BJ (cell line): ENCODE data around the gene ZDHHC14. TPM values are rescaled to one million over a fixed set of nuclear protein-coding genes. Genes with fewer than 3 reads are reported as not detected.

Experiments used
- CTCF ChIA-PET: fragments of 350-600 bp; formaldehyde crosslinking; extraction: SDS; loops from one replicate; lab custom pipeline; 2021; ENCODE audit warnings: antibody characterized with exemption, inconsistent platforms; lab: Yijun Ruan, JAX
- POLR2A ChIA-PET: fragments of 300-600 bp; sonication (Branson Sonifier 250); formaldehyde crosslinking; extraction: SDS; loops from one replicate; lab custom pipeline; 2021; ENCODE audit warnings: antibody characterized with exemption; lab: Charles Lee
- DNase-seq: peaks from one replicate; pipeline ENCODE4 v3.0.0-alpha.2; 2011; ENCODE audit warnings: low read depth
- H3K27me3 ChIP-seq: 2 replicates; pipeline ENCODE4 v1.6.0; 2011; ENCODE audit warnings: low read length; ENCODE audit not compliant: control insufficient read depth, insufficient read depth
- H3K36me3 ChIP-seq: 2 replicates; pipeline ENCODE4 v1.5.1; 2011; ENCODE audit warnings: low read length; ENCODE audit not compliant: control insufficient read depth, insufficient read depth
- H3K4me3 ChIP-seq: 2 replicates; pipeline ENCODE4 v1.5.1; 2011; ENCODE audit warnings: low read depth, mild to moderate bottlenecking, control low read depth, low read length
- polyA plus RNA-seq: library from polyadenylated mRNA; depleted of rRNA; stranded (reverse); fragments of >200 nt; gene quantifications from 2 replicates; pipeline ENCODE4 v1.2.3, GENCODE V29; 2011
- TF ChIP-seq, protein P1 (sequence below): IDR thresholded peaks from 2 replicates; pipeline ENCODE4 v1.5.1; 2011; ENCODE audit warnings: low read depth, mild to moderate bottlenecking, control low read depth, inconsistent platforms, low read length, moderate library complexity; ENCODE audit not compliant: insufficient read depth

ZDHHC14 gene
- polyA plus RNA-seq, 1 experiment, result 3.6 TPM

DNA sequence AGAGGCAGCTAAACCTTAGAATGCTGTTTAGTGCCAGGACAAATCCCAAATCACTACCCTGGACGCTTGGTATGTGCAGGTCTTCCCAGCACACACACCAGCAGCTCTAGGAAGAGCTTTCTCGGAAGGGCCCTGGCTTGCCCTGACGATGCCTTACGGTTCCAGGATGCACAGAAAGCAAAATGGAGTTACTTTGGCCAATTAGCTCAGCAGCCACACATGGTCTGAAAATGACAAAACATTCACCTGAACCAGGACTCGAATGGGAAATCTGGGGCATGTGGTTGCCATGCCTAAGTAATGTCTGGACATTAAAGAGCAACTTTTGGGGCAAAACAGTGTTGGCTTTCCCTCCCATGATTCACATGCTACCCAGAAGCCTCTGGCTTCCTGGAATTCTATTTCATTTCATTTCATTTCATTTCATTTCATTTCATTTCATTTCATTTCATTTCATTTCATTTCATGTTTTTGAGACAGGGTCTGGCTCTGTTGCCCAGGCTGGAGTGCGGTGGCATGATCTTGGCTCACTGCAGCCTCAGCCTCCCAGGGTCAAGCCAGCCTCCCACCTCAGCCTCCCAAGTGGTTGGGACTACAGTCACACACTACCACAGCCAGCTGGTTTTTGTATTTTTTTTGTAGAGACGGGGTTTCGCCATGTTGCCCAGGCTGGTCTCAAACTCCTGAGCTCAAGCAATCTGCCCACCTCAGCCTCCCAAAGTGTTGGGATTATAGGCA lies 153.3 kb downstream of the ZDHHC14 start:
- no peak overlapping the region for H3K4me3 ChIP-seq
- H3K27me3 ChIP-seq, result no peaks in the 10 kb centered on the region
- ChIA-PET CTCF (interaction anchor here (0.6 to 1.4 kb wide), 3 partner anchors 9 to 160 kb away, joined by 3 to 5 read pairs (median 4); no protein-coding TSS in a partner anchor), POLR2A (no interaction called here)
- DNase-seq, result no peak
- TF ChIP-seq, protein P1, sequence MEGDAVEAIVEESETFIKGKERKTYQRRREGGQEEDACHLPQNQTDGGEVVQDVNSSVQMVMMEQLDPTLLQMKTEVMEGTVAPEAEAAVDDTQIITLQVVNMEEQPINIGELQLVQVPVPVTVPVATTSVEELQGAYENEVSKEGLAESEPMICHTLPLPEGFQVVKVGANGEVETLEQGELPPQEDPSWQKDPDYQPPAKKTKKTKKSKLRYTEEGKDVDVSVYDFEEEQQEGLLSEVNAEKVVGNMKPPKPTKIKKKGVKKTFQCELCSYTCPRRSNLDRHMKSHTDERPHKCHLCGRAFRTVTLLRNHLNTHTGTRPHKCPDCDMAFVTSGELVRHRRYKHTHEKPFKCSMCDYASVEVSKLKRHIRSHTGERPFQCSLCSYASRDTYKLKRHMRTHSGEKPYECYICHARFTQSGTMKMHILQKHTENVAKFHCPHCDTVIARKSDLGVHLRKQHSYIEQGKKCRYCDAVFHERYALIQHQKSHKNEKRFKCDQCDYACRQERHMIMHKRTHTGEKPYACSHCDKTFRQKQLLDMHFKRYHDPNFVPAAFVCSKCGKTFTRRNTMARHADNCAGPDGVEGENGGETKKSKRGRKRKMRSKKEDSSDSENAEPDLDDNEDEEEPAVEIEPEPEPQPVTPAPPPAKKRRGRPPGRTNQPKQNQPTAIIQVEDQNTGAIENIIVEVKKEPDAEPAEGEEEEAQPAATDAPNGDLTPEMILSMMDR, result no peak
- H3K36me3 ChIP-seq, result no peaks in the 10 kb centered on the region

DNA sequence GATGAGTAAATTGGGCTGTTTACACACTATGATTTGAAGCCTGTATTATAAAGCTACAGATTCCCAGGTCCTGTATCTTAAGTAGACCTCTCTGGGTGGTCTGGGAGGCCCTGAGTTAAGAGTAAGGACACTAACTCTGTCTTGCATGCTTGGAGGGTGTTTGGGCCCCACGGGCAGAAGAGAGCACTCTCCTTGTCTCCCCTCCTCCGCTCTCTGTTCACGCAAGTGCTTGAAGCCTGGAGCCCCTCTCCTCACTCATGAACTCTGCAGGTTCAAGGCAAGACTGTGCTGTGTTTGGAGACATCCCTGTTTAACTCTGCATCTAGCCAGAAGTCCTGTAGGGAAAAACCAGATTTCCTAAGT lies 154.0 kb downstream of the ZDHHC14 start:
- CTCF ChIA-PET, result interaction anchor here (0.6 kb wide), 1 partner anchor 161 kb away, joined by 3 read pairs; no protein-coding TSS in a partner anchor
- POLR2A ChIA-PET, result no interaction called here

DNA sequence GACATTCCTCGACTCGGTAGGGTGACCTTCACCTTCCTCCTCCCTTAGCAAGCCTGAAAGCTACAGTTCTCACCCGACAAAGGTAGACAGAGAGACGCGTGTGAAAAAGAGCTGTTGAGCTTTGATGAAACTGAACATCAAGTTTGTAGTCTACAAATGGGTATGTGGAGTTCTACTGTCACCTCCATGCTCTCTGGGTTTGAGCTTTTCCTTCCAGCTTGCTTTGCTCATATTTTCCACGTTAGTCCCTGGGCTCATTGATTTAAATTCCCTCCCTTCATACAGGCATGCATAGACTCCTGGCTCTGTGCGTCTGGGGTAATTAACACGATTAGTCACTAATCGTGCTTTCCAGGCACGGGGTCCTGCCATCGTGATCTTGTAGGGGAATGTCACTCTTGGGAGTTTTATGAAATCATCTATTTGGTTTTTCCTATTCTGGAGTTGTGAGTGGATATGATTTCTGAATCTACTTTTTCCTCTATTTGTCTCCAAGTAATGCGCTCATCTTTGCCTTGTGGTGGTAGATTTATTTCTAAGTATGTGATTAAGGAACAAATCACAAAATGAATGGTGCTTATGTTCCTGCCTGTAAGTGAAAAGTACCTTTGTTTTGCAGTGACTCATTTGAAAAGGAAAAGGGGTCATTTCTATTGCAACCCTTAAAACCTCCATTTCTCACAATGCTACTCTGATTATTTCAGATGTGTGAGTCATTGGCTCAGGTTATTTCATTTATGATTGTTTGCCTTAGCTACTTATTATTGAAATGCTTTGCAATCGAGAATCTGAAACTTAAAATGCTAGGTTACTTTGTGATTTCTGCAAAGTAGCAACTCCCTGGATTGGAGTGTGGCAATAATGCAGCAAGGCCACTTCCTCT lies 154.6 kb downstream of the ZDHHC14 start:
- H3K27me3 ChIP-seq, result no peaks in the 10 kb centered on the region
- CTCF ChIA-PET, result no interaction called here
- DNase-seq, result peak; percentile 16
- TF ChIP-seq, protein P1, result no peak
- POLR2A ChIA-PET, result no interaction called here
- H3K36me3 ChIP-seq, result no peaks in the 10 kb centered on the region
- H3K4me3 ChIP-seq, result no peak overlapping the region

More for the DNA sequence above, 154.0 kb downstream of the ZDHHC14 start:
- H3K4me3 ChIP-seq, result no peak overlapping the region
- TF ChIP-seq, protein P1, result no peak
- no peaks in the 10 kb centered on the region for H3K36me3 ChIP-seq
- no peak for DNase-seq
- no peaks in the 10 kb centered on the region for H3K27me3 ChIP-seq

DNA sequence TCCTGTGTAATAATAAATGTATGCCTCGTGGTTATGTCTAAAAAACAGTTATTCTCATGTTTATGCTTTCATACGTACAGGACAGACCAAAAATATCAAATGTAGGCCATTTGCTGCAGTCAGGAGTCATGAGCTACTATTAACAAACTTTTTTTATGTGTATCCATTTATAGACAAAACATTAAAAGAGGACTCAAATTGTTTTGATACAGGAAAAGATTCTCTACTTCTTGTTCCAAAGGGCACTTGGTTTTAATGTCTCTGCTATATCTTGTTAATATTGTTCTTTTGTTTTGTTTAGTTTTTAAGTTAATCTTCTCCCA lies 155.2 kb downstream of the ZDHHC14 start:
- CTCF ChIA-PET, result no interaction called here
- Histone ChIP-seq H3K36me3 (no peaks in the 10 kb centered on the region), H3K4me3 (no peak overlapping the region), H3K27me3 (no peaks in the 10 kb centered on the region)
- no peak for DNase-seq
- TF ChIP-seq, protein P1, result no peak
- POLR2A ChIA-PET, result no interaction called here

DNA sequence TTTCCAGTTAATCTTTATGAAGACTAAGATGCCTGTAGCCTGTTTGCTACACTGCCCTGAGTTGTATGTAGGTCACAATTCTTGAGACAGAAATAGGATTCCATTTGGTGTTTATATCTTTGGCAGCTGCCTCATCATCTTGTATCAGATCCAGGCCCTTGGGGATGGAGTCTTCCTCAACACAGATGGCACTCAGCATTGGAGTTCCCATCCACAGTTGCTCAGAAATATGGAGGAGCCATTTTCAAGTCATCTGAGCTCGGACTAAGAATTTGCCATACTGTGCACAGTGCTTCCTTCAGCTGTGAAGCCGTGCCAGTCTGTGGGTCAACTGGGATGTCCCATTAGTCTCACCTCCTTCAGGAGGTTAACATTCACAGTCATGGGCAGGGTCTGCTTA lies 156.6 kb downstream of the ZDHHC14 start:
- POLR2A ChIA-PET, result no interaction called here
- DNase-seq, result no peak
- TF ChIP-seq, protein P1, result no peak
- no peaks in the 10 kb centered on the region for H3K27me3 ChIP-seq
- CTCF ChIA-PET, result interaction anchor here (0.5 to 1.0 kb wide), 2 partner anchors 17 to 1999 kb away, joined by 3 read pairs; no protein-coding TSS in a partner anchor
- H3K4me3 ChIP-seq, result no peak overlapping the region
- H3K36me3 ChIP-seq, result no peaks in the 10 kb centered on the region
